GM12891 (cell line): ENCODE measurements around the gene COLEC12.
"Not testable (repeated sequence)": the region's sequence is repeated elsewhere in the genome, so short reads cannot be mapped to it uniquely, and the experiment has no call there.

Experiments
- DNase-seq: peaks from one replicate; pipeline ENCODE4 v3.0.0; 2011; ENCODE audit warnings: low spot score; ENCODE audit not compliant: insufficient read length
- FAIRE-seq: peaks from 2 replicates; lab custom pipeline; 2011; peaks lifted over from hg19 to GRCh38; lab: Jason Lieb, UNC
- PAX5 ChIP-seq: IDR thresholded peaks from 2 replicates; pipeline ENCODE4 v1.6.1; 2011; ENCODE audit warnings: low read length, moderate library complexity, mild to moderate bottlenecking; ENCODE audit not compliant: insufficient read depth, severe bottlenecking
- POLR2A ChIP-seq: IDR thresholded peaks from 2 replicates; pipeline ENCODE4 v1.6.1; 2011; ENCODE audit warnings: low read depth, low read length, control low read depth
- POLR2AphosphoS5 ChIP-seq: IDR thresholded peaks from 2 replicates; pipeline ENCODE4 v1.6.1; 2011; ENCODE audit warnings: low read depth, low read length, control low read depth
- POU2F2 ChIP-seq: IDR thresholded peaks from 2 replicates; pipeline ENCODE4 v1.6.1; 2011; ENCODE audit warnings: low read depth, mild to moderate bottlenecking, control low read depth, low read length, moderate library complexity
- SPI1 ChIP-seq: IDR thresholded peaks from 2 replicates; pipeline ENCODE4 v1.6.1; 2011; ENCODE audit warnings: low read depth, low read length, control low read depth
- TAF1 ChIP-seq: IDR thresholded peaks from 2 replicates; pipeline ENCODE4 v1.6.1; 2011; ENCODE audit warnings: low read depth, low read length, control low read depth

Gene COLEC12

GRCh38 chr18:320155-320554 lies 180.3 kb downstream of the COLEC12 start:
- no peak for DNase-seq
- no peak for FAIRE-seq
- TF ChIP-seq TAF1: no peak
- TF ChIP-seq POLR2A: no peak
- TF ChIP-seq SPI1: no peak

DNA sequence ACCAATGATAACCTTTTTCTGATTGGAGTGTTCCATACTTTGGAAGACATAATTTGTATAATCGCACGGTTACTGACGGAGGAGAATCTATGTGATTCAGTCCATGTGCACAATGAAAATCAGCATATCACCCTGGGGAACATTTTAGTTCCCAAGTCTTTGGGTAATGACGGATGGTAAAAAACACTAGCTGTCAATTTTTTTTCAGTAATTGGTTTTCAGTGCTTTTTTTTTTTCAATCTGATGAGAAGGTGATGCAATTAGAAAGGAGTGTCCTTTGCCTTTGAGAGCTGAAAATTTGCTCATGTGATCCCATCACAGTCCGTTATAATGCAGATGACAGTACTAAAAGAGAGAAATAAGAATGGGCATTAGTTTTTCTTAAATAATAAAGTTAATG lies 180.8 kb downstream of the COLEC12 start:
- no peak for DNase-seq
- TF ChIP-seq SPI1: no peak
- no peak for TF ChIP-seq POLR2AphosphoS5
- no peak for TF ChIP-seq PAX5
- TF ChIP-seq TAF1: no peak
- no peak for TF ChIP-seq POLR2A
- no peak for TF ChIP-seq POU2F2
- no peak for FAIRE-seq

DNA sequence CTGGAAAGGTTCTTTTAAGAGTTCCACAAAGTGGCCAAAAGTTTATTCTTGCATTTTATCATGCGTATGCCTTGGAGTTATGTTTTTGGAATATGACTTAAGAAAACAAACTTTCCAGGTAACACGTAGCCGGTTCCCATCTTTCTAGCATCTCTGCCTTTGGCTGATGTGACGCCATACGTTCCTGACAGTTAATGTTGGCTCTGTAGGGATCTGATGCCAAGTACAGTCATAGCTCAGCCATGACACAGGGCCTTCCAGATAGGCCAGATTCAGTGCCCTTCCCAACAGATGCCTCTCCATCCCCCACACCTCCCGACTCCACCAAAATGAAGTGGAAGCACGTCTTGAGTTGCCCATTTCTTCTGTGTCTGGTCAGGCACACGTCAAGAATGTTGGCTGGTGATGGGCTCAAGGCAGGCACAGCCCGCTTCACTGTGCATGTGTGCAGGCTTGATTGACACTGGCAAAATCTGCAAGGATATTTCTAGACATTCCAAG lies 181.7 kb downstream of the COLEC12 start:
- FAIRE-seq (no peak), DNase-seq (no peak)
- TF ChIP-seq POLR2A (no peak), PAX5 (no peak), SPI1 (no peak)

- no peak for DNase-seq
- FAIRE-seq: no peak
- no peak for TF ChIP-seq POU2F2
- TF ChIP-seq TAF1: no peak
- TF ChIP-seq POLR2AphosphoS5: no peak
- no peak for TF ChIP-seq POLR2A
- no peak for TF ChIP-seq SPI1
- no peak for TF ChIP-seq PAX5
Measured at GRCh38 chr18:317618-318017, 182.9 kb downstream of the COLEC12 start.

GRCh38 chr18:316393-316792 lies 184.1 kb downstream of the COLEC12 start:
- no peak for DNase-seq
- FAIRE-seq: no peak
- no peak for TF ChIP-seq TAF1
- TF ChIP-seq POU2F2: no peak
- TF ChIP-seq POLR2A: no peak
- TF ChIP-seq SPI1: no peak
- TF ChIP-seq POLR2AphosphoS5: no peak
- no peak for TF ChIP-seq PAX5

DNA sequence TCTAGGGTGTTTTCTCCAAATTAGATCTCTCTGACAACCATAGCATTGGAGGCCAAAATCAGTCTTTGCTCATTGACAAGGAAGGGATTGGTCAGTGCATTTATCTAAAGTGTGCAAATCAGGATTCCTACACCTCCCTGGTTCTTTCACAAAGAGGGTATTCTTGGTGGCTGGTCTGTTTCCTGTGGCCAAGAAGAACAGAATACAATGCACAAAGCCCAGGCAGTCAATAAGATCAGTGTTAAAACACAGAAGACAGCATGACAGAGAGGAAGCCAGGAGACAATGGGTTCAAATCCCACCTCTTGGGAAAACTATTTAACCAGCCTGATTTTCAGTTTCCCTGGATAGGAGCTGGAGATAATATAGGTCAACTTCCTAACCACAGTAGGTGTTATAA lies 186.6 kb downstream of the COLEC12 start:
- no peak for TF ChIP-seq POLR2A
- no peak for TF ChIP-seq POLR2AphosphoS5
- TF ChIP-seq TAF1: no peak
- TF ChIP-seq SPI1: no peak
- no peak for TF ChIP-seq PAX5
- no peak for TF ChIP-seq POU2F2
- FAIRE-seq (no peak), DNase-seq (no peak)

DNA sequence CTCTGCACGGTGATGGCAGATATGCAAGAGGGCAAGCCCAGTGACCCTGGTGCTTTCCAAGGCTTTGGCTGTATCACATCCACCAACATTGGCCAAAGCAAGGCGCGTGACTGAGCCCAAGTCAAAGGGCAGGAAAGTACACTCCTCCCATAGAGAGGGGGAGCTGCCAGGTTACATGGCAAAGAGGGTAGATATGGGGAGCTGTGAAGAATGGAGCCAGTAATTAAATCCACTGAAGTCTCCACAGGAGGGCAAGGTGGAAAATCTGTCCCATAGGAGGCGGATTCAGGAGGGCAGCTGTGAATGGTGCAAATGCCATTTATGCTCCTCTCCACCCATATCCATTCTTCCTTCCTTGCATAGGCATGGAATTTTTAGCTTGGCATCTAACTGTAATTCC lies 188.1 kb downstream of the COLEC12 start:
- no peak for TF ChIP-seq POLR2A
- no peak for TF ChIP-seq TAF1
- no peak for TF ChIP-seq POU2F2
- no peak for TF ChIP-seq SPI1
- TF ChIP-seq POLR2AphosphoS5: no peak
- TF ChIP-seq PAX5: no peak
- DNase-seq (no peak), FAIRE-seq (no peak)

GRCh38 chr18:310042-310441 lies 190.5 kb downstream of the COLEC12 start:
- no peak for TF ChIP-seq SPI1
- no peak for DNase-seq
- FAIRE-seq: no peak

DNA sequence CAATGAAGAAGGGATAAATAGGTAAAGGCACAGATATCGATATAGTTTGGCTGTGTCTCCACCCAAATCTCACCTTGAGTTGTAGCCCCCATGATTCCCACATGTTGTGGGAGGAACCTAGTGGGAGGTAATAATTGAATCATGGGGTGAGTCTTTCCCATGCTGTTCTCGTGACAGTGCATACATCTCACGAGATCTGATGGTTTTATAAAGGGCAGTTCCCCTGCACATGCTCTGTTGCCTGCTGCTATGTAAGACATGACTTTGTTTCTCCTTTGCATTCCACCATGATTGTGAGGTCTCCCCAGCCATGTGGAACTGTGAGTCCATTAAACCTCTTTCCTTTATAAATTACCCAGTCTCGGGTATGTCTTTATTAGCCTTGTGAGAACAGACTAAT lies 192.4 kb downstream of the COLEC12 start:
- not testable (repeated sequence) for FAIRE-seq

GRCh38 chr18:306608-307255 lies 193.8 kb downstream of the COLEC12 start:
- FAIRE-seq: no peak
- DNase-seq: no peak
- TF ChIP-seq SPI1: no peak
- no peak for TF ChIP-seq TAF1
- TF ChIP-seq POU2F2: no peak
- TF ChIP-seq POLR2A: no peak
- no peak for TF ChIP-seq PAX5
- TF ChIP-seq POLR2AphosphoS5: no peak

More for the DNA sequence above, 192.4 kb downstream of the COLEC12 start:
- DNase-seq: not testable (repeated sequence)

DNA sequence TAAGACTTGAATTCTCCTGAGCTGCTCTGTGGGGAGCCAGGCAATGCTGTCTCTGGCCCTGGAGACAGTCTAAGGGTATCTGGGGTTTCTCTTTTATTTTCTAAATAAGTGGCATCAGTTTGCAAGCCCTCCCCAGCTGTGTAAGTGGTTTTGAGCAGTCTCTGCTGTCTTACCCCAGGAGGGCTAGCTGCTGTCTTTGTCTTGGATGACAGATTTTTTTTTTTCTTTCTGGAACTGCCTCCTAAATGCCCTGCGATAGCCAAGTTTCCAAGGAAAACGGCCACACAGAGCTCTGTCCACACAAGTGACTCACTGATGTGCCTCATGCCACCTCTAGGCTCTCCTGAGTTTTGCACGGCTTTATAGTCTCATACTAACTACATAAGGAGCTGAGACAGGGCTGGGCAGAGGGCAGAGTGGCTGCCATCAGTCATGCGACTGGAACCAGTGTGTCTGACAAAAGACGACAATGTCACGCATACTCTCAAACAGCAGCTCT lies 195.4 kb downstream of the COLEC12 start:
- no peak for TF ChIP-seq PAX5
- no peak for TF ChIP-seq TAF1
- TF ChIP-seq POLR2AphosphoS5: no peak
- no peak for TF ChIP-seq POLR2A
- no peak for TF ChIP-seq SPI1
- TF ChIP-seq POU2F2: no peak
- FAIRE-seq: no peak

More for the DNA sequence above, 195.4 kb downstream of the COLEC12 start:
- no peak for DNase-seq
